ENCODE data around the gene CCSER2. TPM values are rescaled to one million over a fixed set of nuclear protein-coding genes. Genes with fewer than 3 reads are reported as not detected.
"Not testable (repeated sequence)": the region's sequence is repeated elsewhere in the genome, so short reads cannot be mapped to it uniquely, and the experiment has no call there.

Gene CCSER2
- total RNA-seq, 2 donors from 2014 or later: 39.0 to 60.6 TPM

GRCh38 chr10:84524435-84524834 is 196.0 kb downstream of the CCSER2 start:
- no peak overlapping the region for H3K4me3 ChIP-seq
- no peaks in the 10 kb centered on the region for H3K36me3 ChIP-seq
- H3K27ac ChIP-seq: no peak overlapping the region
- H3K4me1 ChIP-seq (ENCODE audit: control insufficient read depth in 1 of 2, low read depth in 2 of 2): no peaks in the 10 kb centered on the region
- no peak for DNase-seq (ENCODE audit: low spot score)
- no peaks in the 10 kb centered on the region for H3K27me3 ChIP-seq (replicated peaks; ENCODE audit: insufficient read depth)
- TF ChIP-seq CTCF (IDR thresholded peaks at IDR 0.05): no peak
- H3K9me3 ChIP-seq: no peaks in the 10 kb centered on the region
- ATAC-seq (ENCODE audit: insufficient number of reproducible peaks, low FRiP score, low read depth): no peak

- Histone ChIP-seq H3K9me3 (no peaks in the 10 kb centered on the region), H3K4me1 (ENCODE audit: control insufficient read depth in 1 of 2, low read depth in 2 of 2) (no peaks in the 10 kb centered on the region), H3K36me3 (no peaks in the 10 kb centered on the region), H3K27ac (no peak overlapping the region), H3K27me3 (replicated peaks; ENCODE audit: insufficient read depth) (no peaks in the 10 kb centered on the region), H3K4me3 (no peak overlapping the region)
- no peak for DNase-seq (ENCODE audit: low spot score)
- no peak for TF ChIP-seq CTCF (IDR thresholded peaks at IDR 0.05)
- no peak for ATAC-seq (ENCODE audit: insufficient number of reproducible peaks, low FRiP score, low read depth)
Measured at GRCh38 chr10:84525120-84525806, 196.9 kb downstream of the CCSER2 start.

GRCh38 chr10:84525807-84526182 is 197.4 kb downstream of the CCSER2 start:
- not testable (repeated sequence) for H3K4me3 ChIP-seq; H3K27me3 ChIP-seq (replicated peaks; ENCODE audit: insufficient read depth); ATAC-seq (ENCODE audit: insufficient number of reproducible peaks, low FRiP score, low read depth); DNase-seq (ENCODE audit: low spot score); H3K36me3 ChIP-seq; H3K27ac ChIP-seq; H3K9me3 ChIP-seq; H3K4me1 ChIP-seq (ENCODE audit: control insufficient read depth in 1 of 2, low read depth in 2 of 2)

- H3K9me3 ChIP-seq; DNase-seq (ENCODE audit: low spot score); H3K4me3 ChIP-seq; H3K4me1 ChIP-seq (ENCODE audit: control insufficient read depth in 1 of 2, low read depth in 2 of 2); ATAC-seq (ENCODE audit: insufficient number of reproducible peaks, low FRiP score, low read depth); H3K27me3 ChIP-seq (replicated peaks; ENCODE audit: insufficient read depth); H3K36me3 ChIP-seq; H3K27ac ChIP-seq: not testable (repeated sequence)
Measured at GRCh38 chr10:84527386-84527785, 199.0 kb downstream of the CCSER2 start.

- H3K9me3 ChIP-seq; H3K36me3 ChIP-seq; H3K4me3 ChIP-seq; ATAC-seq (ENCODE audit: insufficient number of reproducible peaks, low FRiP score, low read depth); H3K27ac ChIP-seq; H3K27me3 ChIP-seq (replicated peaks; ENCODE audit: insufficient read depth); H3K4me1 ChIP-seq (ENCODE audit: control insufficient read depth in 1 of 2, low read depth in 2 of 2); DNase-seq (ENCODE audit: low spot score): not testable (repeated sequence)
Measured at GRCh38 chr10:84528526-84528925, 200.1 kb downstream of the CCSER2 start.

GRCh38 chr10:84530724-84531325 is 202.4 kb downstream of the CCSER2 start:
- H3K27me3 ChIP-seq (replicated peaks; ENCODE audit: insufficient read depth): no peaks in the 10 kb centered on the region
- TF ChIP-seq CTCF (IDR thresholded peaks at IDR 0.05): no peak
- H3K4me1 ChIP-seq (ENCODE audit: control insufficient read depth in 1 of 2, low read depth in 2 of 2): no peaks in the 10 kb centered on the region
- DNase-seq (ENCODE audit: low spot score): no peak
- H3K36me3 ChIP-seq: no peaks in the 10 kb centered on the region
- no peak for ATAC-seq (ENCODE audit: insufficient number of reproducible peaks, low FRiP score, low read depth)
- no peak overlapping the region for H3K4me3 ChIP-seq
- H3K9me3 ChIP-seq: no peaks in the 10 kb centered on the region
- no peak overlapping the region for H3K27ac ChIP-seq
